ENCODE results near the gene PCSK4.
"Not testable (repeated sequence)": the region's sequence is repeated elsewhere in the genome, so short reads cannot be mapped to it uniquely, and the experiment has no call there.

PCSK4 gene

GRCh38 chr19:1503925-1504773, 14.0 kb upstream of the PCSK4 start:
- DNase-seq: no peak

GRCh38 chr19:1503089-1503924, 13.2 kb upstream of the PCSK4 start:
- no peak for DNase-seq

- no peak for DNase-seq
These were observed 12.4 kb upstream of the PCSK4 start for GRCh38 chr19:1502433-1503088.

GRCh38 chr19:1501200-1501595, 11.0 kb upstream of the PCSK4 start:
- DNase-seq: no peak

GRCh38 chr19:1499231-1499630, 9.1 kb upstream of the PCSK4 start:
- not testable (repeated sequence) for DNase-seq

GRCh38 chr19:1497578-1498235, 7.6 kb upstream of the PCSK4 start:
- no peak for DNase-seq

- no peak for DNase-seq
These were observed 6.8 kb upstream of the PCSK4 start for GRCh38 chr19:1496714-1497577.

GRCh38 chr19:1495799-1496713, 5.9 kb upstream of the PCSK4 start:
- no peak for DNase-seq

- DNase-seq: no peak
These were observed 5.1 kb upstream of the PCSK4 start for GRCh38 chr19:1495051-1495798.

GRCh38 chr19:1494115-1494815, 4.1 kb upstream of the PCSK4 start:
- no peak for DNase-seq

- DNase-seq: no peak
These were observed 2.4 kb upstream of the PCSK4 start for GRCh38 chr19:1492474-1493006.

- DNase-seq: no peak
These were observed 1.7 kb upstream of the PCSK4 start for GRCh38 chr19:1491849-1492170.

- no peak for DNase-seq
These were observed 1.1 kb upstream of the PCSK4 start, which contains the start of gene REEP6 for GRCh38 chr19:1491114-1491848. Gene REEP6, plus strand, starts transcription at chr19:1491181. Its CDS starts 89 bp downstream, at chr19:1491270.

GRCh38 chr19:1489463-1490310, 463 bp downstream of the PCSK4 start:
- DNase-seq: no peak

- DNase-seq: no peak
These were observed 1.9 kb downstream of the PCSK4 start for GRCh38 chr19:1488282-1488601.

- DNase-seq: no peak
These were observed 2.4 kb downstream of the PCSK4 start for GRCh38 chr19:1487576-1488281.
